Smooth muscle cell (in vitro differentiated cells): Measurements from ENCODE around the gene WDR11. TPM values are rescaled to one million over a fixed set of nuclear protein-coding genes. Genes with fewer than 3 reads are reported as not detected.

Experiments
- DNase-seq: peaks from one replicate; lab custom pipeline; 2025; ENCODE audit not compliant: unreplicated experiment; lab: John Stamatoyannopoulos, UW
- H2AFZ ChIP-seq: fragments of 200-600 bp; sonication (generic); 2 replicates; pipeline ENCODE4 v1.6.0; 2016; ENCODE audit warnings: antibody characterized with exemption, low read depth, mild to moderate bottlenecking
- H3F3A ChIP-seq: fragments of 200-600 bp; sonication (generic); 2 replicates; pipeline ENCODE4 v1.6.0; 2017; ENCODE audit warnings: antibody characterized with exemption, low read depth
- H3K27ac ChIP-seq: fragments of 200-600 bp; sonication (generic); 2 replicates; pipeline ENCODE4 v1.5.1; 2016; ENCODE audit warnings: low read depth, mild to moderate bottlenecking
- H3K27me3 ChIP-seq: fragments of 200-600 bp; sonication (generic); 2 replicates; pipeline ENCODE4 v1.6.1; 2016; ENCODE audit warnings: low read depth, mild to moderate bottlenecking
- H3K36me3 ChIP-seq: fragments of 200-600 bp; sonication (generic); 2 replicates; pipeline ENCODE4 v1.5.1; 2016; ENCODE audit warnings: low read depth
- H3K4me1 ChIP-seq: fragments of 200-600 bp; sonication (generic); 2 replicates; pipeline ENCODE4 v1.5.1; 2016; ENCODE audit warnings: low read depth
- H3K4me2 ChIP-seq: fragments of 200-600 bp; sonication (generic); 2 replicates; pipeline ENCODE4 v1.6.0; 2016; ENCODE audit warnings: mild to moderate bottlenecking
- H3K4me3 ChIP-seq: fragments of 200-600 bp; sonication (generic); 2 replicates; pipeline ENCODE4 v1.5.1; 2016; ENCODE audit warnings: mild to moderate bottlenecking
- H3K79me2 ChIP-seq: fragments of 200-600 bp; sonication (generic); 2 replicates; pipeline ENCODE4 v1.6.0; 2016; ENCODE audit warnings: low read depth, mild to moderate bottlenecking
- H3K9ac ChIP-seq: fragments of 200-600 bp; sonication (generic); 2 replicates; pipeline ENCODE4 v1.6.0; 2016; ENCODE audit warnings: low read depth
- H3K9me3 ChIP-seq: fragments of 200-600 bp; sonication (generic); replicated peaks from 2 replicates; pipeline ENCODE4 v1.5.1; 2016; ENCODE audit warnings: low read depth
- H4K20me1 ChIP-seq: fragments of 200-600 bp; sonication (generic); 2 replicates; pipeline ENCODE4 v1.6.0; 2016; ENCODE audit warnings: low read depth
- CTCF ChIP-seq: fragments of 200-600 bp; sonication (generic); IDR thresholded peaks from 2 replicates; pipeline ENCODE4 v1.5.1; 2017; ENCODE audit warnings: borderline replicate concordance, mild to moderate bottlenecking, antibody characterized with exemption; ENCODE audit not compliant: insufficient read depth, poor library complexity, severe bottlenecking
- WGBS: methylation state at CpG from one replicate; pipeline ENCODE4 v1.1.7; 2016; ENCODE audit warnings: low lambda C conversion rate; 5-methylcytosine and 5-hydroxymethylcytosine counted together
- polyA plus RNA-seq: library from polyadenylated mRNA; unstranded; fragments of >200 nt; fragmentation: Nextera tagmentation; extraction: Ambion mirVana; gene quantifications from 2 replicates; pipeline ENCODE4 v1.2.1, GENCODE V29; 2016
- total RNA-seq: library from RNA; depleted of rRNA; stranded (reverse); fragments of >200 nt; gene quantifications from 2 replicates; pipeline ENCODE4 v1.2.3, GENCODE V29; 2014

The WDR11 gene
- total RNA-seq (58.7 and 97.5 TPM in 2 replicates), polyA plus RNA-seq (19.3 and 30.5 TPM in 2 replicates)

GRCh38 chr10:120850911-120851865, at the start of gene WDR11:
TSS of gene WDR11 (plus strand) at chr10:120851362. CDS start at chr10:120851421, 59 bp downstream.
- peak within 1 kb of the TSS; percentile 95 for H3K4me2 ChIP-seq
- H3F3A ChIP-seq = no peaks in the 10 kb centered on the region
- DNase-seq = peak; percentile 60
- peaks cover 8% of the 10 kb centered on the region for H3K36me3 ChIP-seq
- no peaks in the 10 kb centered on the region for H3K9me3 ChIP-seq
- H3K4me1 ChIP-seq = peaks cover 8% of the 10 kb centered on the region
- H3K9ac ChIP-seq = peak within 1 kb of the TSS; percentile 89
- peaks cover 44% of the 10 kb centered on the region for H3K79me2 ChIP-seq
- TF ChIP-seq CTCF = no peak
- peak within 1 kb of the TSS; percentile 73 for H3K27ac ChIP-seq
- WGBS = 6% methylated on average over 45 of the region's 45 CpGs
- H3K4me3 ChIP-seq = peak within 1 kb of the TSS; percentile 89
- H3K27me3 ChIP-seq = no peaks in the 10 kb centered on the region
- peak within 1 kb of the TSS; percentile 98 for H2AFZ ChIP-seq
- H4K20me1 ChIP-seq = no peaks in the 10 kb centered on the region

- Histone ChIP-seq H2AFZ (no peak overlapping the region), H3K27ac (no peak overlapping the region), H3K4me2 (no peak overlapping the region), H3K9ac (no peak overlapping the region), H3K27me3 (peaks cover 7% of the 10 kb centered on the region), H3K4me1 (peaks cover 9% of the 10 kb centered on the region), H3K79me2 (no peaks in the 10 kb centered on the region), H4K20me1 (no peaks in the 10 kb centered on the region), H3K36me3 (no peaks in the 10 kb centered on the region), H3K4me3 (no peak overlapping the region), H3F3A (no peaks in the 10 kb centered on the region), H3K9me3 (no peaks in the 10 kb centered on the region)
- no peak for TF ChIP-seq CTCF
- 92% methylated on average over 3 of the region's 3 CpGs for WGBS
- DNase-seq = no peak
Measured at GRCh38 chr10:120802935-120803334, 48.2 kb upstream of the WDR11 start.

GRCh38 chr10:120803972-120804371, 47.2 kb upstream of the WDR11 start:
- Histone ChIP-seq H3K4me1 (peaks cover 9% of the 10 kb centered on the region), H3K27me3 (peaks cover 7% of the 10 kb centered on the region), H3K9me3 (no peaks in the 10 kb centered on the region), H3K27ac (no peak overlapping the region), H3K36me3 (no peaks in the 10 kb centered on the region), H3K9ac (no peak overlapping the region), H2AFZ (no peak overlapping the region), H3F3A (no peaks in the 10 kb centered on the region), H3K4me2 (no peak overlapping the region), H3K4me3 (no peak overlapping the region), H4K20me1 (no peaks in the 10 kb centered on the region), H3K79me2 (no peaks in the 10 kb centered on the region)
- 77% methylated on average over 5 of the region's 5 CpGs for WGBS
- no peak for TF ChIP-seq CTCF
- no peak for DNase-seq
